GM19395 (cell line): Measurements from ENCODE around the gene OR52K2.
"Not testable (repeated sequence)": the region's sequence is repeated elsewhere in the genome, so short reads cannot be mapped to it uniquely, and the experiment has no call there.

ENCODE experiments used
- ATAC-seq: cut with Tn5 transposase; IDR thresholded peaks from one replicate; pipeline ENCODE4 v1.9.1; 2021; ENCODE audit warnings: mild to moderate bottlenecking, moderate library complexity; ENCODE audit not compliant: unreplicated experiment

The OR52K2 gene

GRCh38 chr11:4448995-4449394 is at the start of gene OR52K2:
Gene OR52K2, plus strand, starts transcription at chr11:4449295. Its CDS starts 45 bp downstream, at chr11:4449340.
- ATAC-seq, result no peak

GRCh38 chr11:4406206-4406605 is 42.9 kb upstream of the OR52K2 start:
- ATAC-seq, result not testable (repeated sequence)

- ATAC-seq, result no peak
Measured at GRCh38 chr11:4416306-4416705, 32.8 kb upstream of the OR52K2 start.

GRCh38 chr11:4416816-4417215 is 32.3 kb upstream of the OR52K2 start:
- ATAC-seq, result no peak

- ATAC-seq, result no peak
Measured at GRCh38 chr11:4418403-4418802, 30.7 kb upstream of the OR52K2 start.

- ATAC-seq, result no peak
Measured at GRCh38 chr11:4430051-4430450, 19.0 kb upstream of the OR52K2 start.

GRCh38 chr11:4433856-4434255 is 15.2 kb upstream of the OR52K2 start:
- no peak for ATAC-seq

GRCh38 chr11:4436411-4436810 is 12.7 kb upstream of the OR52K2 start:
- no peak for ATAC-seq

- ATAC-seq, result no peak
Measured at GRCh38 chr11:4441515-4441914, 7.6 kb upstream of the OR52K2 start.

GRCh38 chr11:4443232-4443891 is 5.7 kb upstream of the OR52K2 start:
- ATAC-seq, result no peak

GRCh38 chr11:4453118-4453517 is 4.0 kb downstream of the OR52K2 start:
- no peak for ATAC-seq

GRCh38 chr11:4454021-4454420 is 4.9 kb downstream of the OR52K2 start:
- ATAC-seq, result no peak

- ATAC-seq, result no peak
Measured at GRCh38 chr11:4455419-4455818, 6.3 kb downstream of the OR52K2 start.

GRCh38 chr11:4459500-4459899 is 10.4 kb downstream of the OR52K2 start:
- peak; percentile 97 for ATAC-seq

GRCh38 chr11:4460151-4460550 is 11.1 kb downstream of the OR52K2 start:
- ATAC-seq, result no peak

GRCh38 chr11:4464216-4465159 is 15.4 kb downstream of the OR52K2 start:
- no peak for ATAC-seq

- no peak for ATAC-seq
Measured at GRCh38 chr11:4465407-4465806, 16.3 kb downstream of the OR52K2 start.

GRCh38 chr11:4466131-4466870 is 17.2 kb downstream of the OR52K2 start:
- ATAC-seq, result no peak

- ATAC-seq, result no peak
Measured at GRCh38 chr11:4466871-4467442, 17.9 kb downstream of the OR52K2 start.

GRCh38 chr11:4467811-4468606 is 18.9 kb downstream of the OR52K2 start:
- ATAC-seq, result no peak
